Measurements from ENCODE around the gene TES. TPM values are rescaled to one million over a fixed set of nuclear protein-coding genes. Genes with fewer than 3 reads are reported as not detected.

Gene TES
- total and polyA plus RNA-seq, 9 of the 15 experiments (the other 6 are each of a cell fraction or from before 2014, with no cell fraction given): 20.7 to 61.6 (median 53.8) TPM

DNA sequence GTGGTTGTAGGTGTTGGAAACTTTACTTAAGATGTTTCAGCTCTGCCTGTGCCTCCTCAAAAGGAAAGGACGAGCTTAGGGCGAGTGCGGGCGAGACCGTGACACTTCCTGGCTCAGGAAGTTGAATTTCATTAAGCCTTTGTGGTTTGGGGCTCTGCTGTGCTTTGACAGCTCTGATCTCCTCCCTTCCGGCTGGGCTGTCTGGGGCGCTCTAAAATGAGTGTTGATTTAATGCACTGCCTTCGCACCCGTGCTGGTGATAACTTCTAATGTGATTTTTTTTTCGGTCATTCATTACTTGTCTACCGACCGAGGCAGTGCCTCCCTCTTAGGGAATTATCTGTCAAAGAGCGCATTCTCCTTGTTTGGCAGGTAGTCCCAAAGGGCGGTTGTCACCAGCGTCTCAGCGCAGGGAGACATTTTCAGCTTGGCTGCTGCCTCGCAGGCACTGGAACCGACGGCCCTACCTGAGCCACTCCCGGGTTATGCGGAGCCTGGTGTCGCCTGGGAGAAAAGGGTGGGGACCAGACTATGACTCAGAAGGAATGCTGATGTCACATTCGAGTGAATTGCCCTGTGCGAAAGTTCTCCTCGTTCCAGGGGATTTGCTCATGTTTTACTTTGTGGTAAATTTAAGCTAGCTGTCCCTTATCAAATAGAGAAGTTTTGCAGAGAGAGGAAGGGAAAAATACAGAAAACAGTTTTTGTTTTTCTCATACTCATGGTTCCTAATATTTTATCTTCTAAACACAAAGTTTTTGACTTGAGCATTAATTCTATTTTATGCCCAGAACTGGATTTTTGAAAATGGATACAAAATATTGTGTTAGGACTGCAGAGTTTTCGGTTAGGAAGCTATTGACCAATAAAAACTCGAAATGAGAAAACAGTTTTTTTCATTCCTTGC is 920 bp downstream of the TES start (continued):
- peak; percentile 71 for TF ChIP-seq KDM5B (IDR thresholded peaks at IDR 0.05; ENCODE audit: insufficient replicate concordance, low read depth, low read length)
- TF ChIP-seq, protein P1, sequence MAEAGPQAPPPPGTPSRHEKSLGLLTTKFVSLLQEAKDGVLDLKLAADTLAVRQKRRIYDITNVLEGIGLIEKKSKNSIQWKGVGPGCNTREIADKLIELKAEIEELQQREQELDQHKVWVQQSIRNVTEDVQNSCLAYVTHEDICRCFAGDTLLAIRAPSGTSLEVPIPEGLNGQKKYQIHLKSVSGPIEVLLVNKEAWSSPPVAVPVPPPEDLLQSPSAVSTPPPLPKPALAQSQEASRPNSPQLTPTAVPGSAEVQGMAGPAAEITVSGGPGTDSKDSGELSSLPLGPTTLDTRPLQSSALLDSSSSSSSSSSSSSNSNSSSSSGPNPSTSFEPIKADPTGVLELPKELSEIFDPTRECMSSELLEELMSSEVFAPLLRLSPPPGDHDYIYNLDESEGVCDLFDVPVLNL (CRISPR knock-in tag; IDR thresholded peaks at IDR 0.05; ENCODE audit: low read depth): no peak
- no peak for TF ChIP-seq TSC22D4 (tag; IDR thresholded peaks at IDR 0.05)
- peak; percentile 89 for TF ChIP-seq DPF2 (IDR thresholded peaks at IDR 0.05)
- TF ChIP-seq IRF2 (CRISPR knock-in tag; IDR thresholded peaks at IDR 0.05): no peak
- no peak for TF ChIP-seq ATF1 (CRISPR knock-in tag; IDR thresholded peaks at IDR 0.05)
- TF ChIP-seq ATF1 (tag; IDR thresholded peaks at IDR 0.05): peak; percentile 90
- TF ChIP-seq ZBTB9 (CRISPR knock-in tag; IDR thresholded peaks at IDR 0.05): 0 out of 2 replicates have a peak, but pooled peaks have one; percentile 71
- no peak; a peak in 1 of 4 replicates for TF ChIP-seq HDAC1 (IDR thresholded peaks at IDR 0.05)
- peak; percentile 2; the same call in 1 of the 2 replicates for TF ChIP-seq GABPA (tag; conservative IDR thresholded peaks at IDR 0.05; ENCODE audit: low read depth)
- TF ChIP-seq MYC (IDR thresholded peaks at IDR 0.05; ENCODE audit: low read depth, low read length): peak; percentile 79
- peak; percentile 67; the same call in 1 of the 2 replicates for TF ChIP-seq MYC (CRISPR knock-in tag; IDR thresholded peaks at IDR 0.05; ENCODE audit: borderline replicate concordance, low read depth)
- TF ChIP-seq SMARCA4 (IDR thresholded peaks at IDR 0.05): peak; percentile 84
- peak; percentile 50; the same call in 1 of the 2 replicates for TF ChIP-seq HDAC8 (tag; IDR thresholded peaks at IDR 0.05)
- TF ChIP-seq ZNF780A (CRISPR knock-in tag; IDR thresholded peaks at IDR 0.05): no peak
- TF ChIP-seq SMARCC2 (IDR thresholded peaks at IDR 0.05; ENCODE audit: low read depth): peak; percentile 17; the same call in 1 of the 2 replicates
- TF ChIP-seq POLR2A (conservative IDR thresholded peaks at IDR 0.05): peak; percentile 92
- TF ChIP-seq BCL6 (CRISPR knock-in tag; IDR thresholded peaks at IDR 0.05): no peak
- TF ChIP-seq LCOR (CRISPR knock-in tag; IDR thresholded peaks at IDR 0.05): peak; percentile 87; the same call in 1 of the 2 replicates
- peak; percentile 46 for TF ChIP-seq HMGN3 (IDR thresholded peaks at IDR 0.05; ENCODE audit: borderline replicate concordance, extremely low read depth, insufficient read length, low read depth, low read length)
- TF ChIP-seq EWSR1 (IDR thresholded peaks at IDR 0.05; ENCODE audit: borderline replicate concordance, low read depth, partially characterized antibody): no peak
- peak; percentile 81; the same call in 1 of the 2 replicates for TF ChIP-seq ZEB2 (IDR thresholded peaks at IDR 0.05)
- TF ChIP-seq ZNF23 (CRISPR knock-in tag; IDR thresholded peaks at IDR 0.05): no peak
- TF ChIP-seq, protein P2, sequence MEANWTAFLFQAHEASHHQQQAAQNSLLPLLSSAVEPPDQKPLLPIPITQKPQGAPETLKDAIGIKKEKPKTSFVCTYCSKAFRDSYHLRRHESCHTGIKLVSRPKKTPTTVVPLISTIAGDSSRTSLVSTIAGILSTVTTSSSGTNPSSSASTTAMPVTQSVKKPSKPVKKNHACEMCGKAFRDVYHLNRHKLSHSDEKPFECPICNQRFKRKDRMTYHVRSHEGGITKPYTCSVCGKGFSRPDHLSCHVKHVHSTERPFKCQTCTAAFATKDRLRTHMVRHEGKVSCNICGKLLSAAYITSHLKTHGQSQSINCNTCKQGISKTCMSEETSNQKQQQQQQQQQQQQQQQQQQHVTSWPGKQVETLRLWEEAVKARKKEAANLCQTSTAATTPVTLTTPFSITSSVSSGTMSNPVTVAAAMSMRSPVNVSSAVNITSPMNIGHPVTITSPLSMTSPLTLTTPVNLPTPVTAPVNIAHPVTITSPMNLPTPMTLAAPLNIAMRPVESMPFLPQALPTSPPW (CRISPR knock-in tag; IDR thresholded peaks at IDR 0.05): peak; percentile 31
- peak; percentile 88 for TF ChIP-seq SMAD4 (CRISPR knock-in tag; conservative IDR thresholded peaks at IDR 0.05)
- no peak for TF ChIP-seq CHCHD3 (CRISPR knock-in tag; IDR thresholded peaks at IDR 0.05)
- peak in 1 of 2 experiments; percentile 47; a peak in 1 of 3 replicates for TF ChIP-seq CBX3 (IDR thresholded peaks at IDR 0.05; ENCODE audit: borderline replicate concordance in 1 of 2, low read length in 2 of 2)

All from K562 (cell line).